ENCODE data around the gene SEMA3B.
"Not testable (repeated sequence)": the region's sequence is repeated elsewhere in the genome, so short reads cannot be mapped to it uniquely, and the experiment has no call there.

The SEMA3B gene

DNA sequence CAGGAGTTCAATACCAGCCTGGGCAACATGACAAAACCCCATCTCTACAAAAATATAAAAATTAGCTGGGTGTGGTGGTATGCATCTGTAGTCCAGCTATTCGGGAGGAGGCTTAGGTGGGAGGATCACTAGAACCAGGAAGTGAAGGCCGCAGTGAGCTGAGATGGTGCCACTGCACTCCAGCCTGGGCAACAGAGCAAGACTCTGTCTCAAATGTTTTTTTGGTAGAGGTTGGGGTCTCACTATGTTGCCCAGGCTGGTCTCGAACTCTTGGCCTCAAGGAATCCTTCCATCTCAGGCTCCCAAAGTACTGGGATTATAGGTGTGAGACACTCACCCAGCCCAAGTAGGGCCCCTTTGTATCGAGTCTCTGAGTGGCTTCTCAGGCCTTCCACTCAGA lies 25.1 kb downstream of the SEMA3B start:
- no peak for DNase-seq (ENCODE audit: low read depth)

DNA sequence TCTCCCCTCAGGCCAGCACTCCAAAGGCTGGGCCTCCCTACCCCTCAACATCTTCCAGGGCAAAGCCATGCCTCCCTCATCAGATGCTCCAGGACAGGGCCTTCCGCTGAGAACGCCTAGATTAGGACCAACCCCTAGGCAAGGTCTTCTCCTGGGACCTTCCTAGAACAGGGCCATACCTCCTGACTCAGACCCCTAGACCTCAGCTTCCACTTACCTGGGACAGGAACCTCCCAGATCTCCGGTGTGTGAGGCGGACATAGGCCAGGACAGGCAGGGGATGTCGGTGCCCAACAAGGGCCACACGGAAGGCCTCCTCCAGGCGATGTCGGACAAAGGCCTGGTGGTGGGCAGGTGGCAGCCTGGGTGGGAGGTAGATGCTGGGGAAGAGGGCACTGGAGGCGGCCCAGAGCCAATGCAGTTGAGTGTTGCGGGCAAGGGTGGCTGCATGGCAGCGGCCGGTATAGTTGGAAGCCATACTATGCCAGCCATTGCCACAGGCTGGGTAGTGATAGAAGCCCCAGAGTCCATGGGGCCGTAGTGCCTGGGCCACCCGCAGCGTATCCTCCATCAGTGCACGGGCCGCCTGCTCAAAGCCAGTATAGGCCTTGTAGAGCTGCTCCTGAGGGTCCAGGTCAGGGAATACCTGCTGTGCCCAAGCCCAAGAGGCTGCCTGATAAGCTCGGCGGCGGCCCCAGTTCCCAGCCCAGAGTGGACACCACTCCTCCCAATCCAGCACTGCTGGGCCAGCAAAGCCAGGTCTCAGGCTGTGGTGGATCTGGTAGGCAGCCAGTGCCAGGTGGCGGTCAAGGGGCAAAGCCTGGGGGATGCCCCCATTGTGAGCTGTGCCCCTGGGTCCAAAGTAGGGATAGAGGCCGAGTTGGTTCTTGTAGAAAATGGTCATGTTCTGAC lies 25.8 kb downstream of the SEMA3B start:
- no peak for DNase-seq (ENCODE audit: low read depth)

DNA sequence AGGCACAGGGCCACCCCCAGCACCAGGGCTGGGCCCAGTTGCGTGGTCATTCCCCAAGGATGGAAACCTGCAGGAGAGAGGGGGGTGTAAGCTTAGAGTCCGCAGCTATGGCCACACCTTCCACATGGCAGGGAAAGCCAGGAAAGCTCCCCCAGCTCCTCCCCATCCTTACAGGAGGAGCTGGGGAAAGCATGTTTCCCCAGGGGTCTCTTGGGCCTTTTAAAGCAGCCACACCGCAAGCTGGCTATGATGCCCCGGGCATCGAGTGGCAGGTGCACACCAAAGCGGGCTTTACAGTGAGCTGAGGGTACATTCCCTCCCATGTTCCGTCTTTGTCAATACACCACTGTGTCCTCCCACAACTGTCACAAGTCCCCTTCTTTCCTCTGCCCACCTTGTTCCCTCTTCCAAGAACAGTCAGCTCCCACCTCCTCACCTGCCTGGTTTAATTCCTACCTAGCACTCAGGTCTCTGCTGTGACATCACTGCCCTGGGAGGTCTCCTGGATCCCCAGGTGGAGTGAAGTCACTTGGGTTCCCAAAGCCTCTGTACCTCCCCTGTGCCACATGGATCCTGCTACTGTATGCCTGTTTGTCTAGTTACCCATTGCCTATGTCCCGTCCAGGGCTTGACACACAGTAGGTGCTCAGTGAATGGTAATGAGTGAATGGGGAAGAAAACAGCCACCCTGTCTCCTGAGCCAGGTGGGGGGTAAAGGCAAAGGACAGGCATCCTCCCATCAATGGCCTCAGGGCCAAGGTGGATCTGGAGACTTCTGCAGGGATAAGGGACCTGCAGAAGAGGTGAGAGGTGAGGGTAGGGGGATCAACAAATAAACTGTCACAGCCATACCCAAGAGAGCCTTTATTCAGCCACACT lies 26.8 kb downstream of the SEMA3B start:
- no peak for DNase-seq (ENCODE audit: low read depth)

DNA sequence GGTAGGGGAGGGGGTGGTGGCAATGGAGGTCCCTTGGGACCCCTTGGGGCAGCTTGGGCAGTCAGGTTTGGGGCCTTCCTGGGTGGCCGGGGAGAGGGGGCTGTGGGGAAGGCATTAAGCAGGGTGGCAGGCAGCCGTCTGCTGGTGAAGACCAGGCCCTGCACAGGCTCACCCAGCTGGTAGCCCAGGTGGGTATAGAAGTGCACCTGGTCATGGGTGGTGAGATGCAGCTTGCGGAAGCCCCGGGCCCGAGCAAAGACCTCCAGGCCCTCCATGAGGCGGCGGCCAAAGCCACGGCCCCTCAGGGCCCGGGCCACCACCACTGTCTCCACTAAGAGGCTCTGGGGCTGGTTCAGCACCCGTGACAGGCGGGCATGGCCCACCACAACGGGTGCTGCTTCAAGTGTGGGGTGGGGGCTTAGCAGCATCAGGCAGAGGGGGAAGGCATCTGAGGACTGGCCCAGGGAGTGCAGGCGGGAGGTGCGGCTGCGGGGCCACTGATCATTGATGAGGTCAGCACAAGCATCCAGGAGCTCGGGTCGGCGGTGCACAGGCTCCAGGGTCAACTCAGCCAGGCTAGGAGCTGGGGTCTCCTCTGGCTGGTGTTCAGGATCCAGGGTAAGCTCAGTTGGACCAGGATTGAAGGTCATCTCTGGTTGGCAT lies 27.9 kb downstream of the SEMA3B start:
- DNase-seq (ENCODE audit: low read depth) = no peak

DNA sequence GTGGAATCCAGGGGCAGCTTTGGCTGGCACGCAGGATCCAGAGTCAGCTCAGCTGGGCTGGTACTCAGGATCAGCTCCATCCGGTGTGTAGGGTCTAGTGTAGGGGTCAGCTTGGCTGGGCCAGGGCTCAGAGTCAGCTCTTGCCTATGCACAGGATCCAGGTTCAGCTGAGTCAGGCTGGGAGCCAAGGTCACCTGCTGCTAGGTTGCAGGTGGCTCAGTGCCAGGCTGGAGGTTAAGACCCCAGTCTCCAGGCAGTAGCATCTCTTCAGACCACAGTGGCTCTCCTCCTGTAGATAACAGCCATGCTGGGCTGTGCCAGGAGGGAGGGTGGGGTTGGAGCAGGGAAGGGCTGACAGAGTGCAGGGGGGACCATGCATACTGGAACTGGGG lies 28.4 kb downstream of the SEMA3B start:
- DNase-seq (ENCODE audit: low read depth) = no peak

DNA sequence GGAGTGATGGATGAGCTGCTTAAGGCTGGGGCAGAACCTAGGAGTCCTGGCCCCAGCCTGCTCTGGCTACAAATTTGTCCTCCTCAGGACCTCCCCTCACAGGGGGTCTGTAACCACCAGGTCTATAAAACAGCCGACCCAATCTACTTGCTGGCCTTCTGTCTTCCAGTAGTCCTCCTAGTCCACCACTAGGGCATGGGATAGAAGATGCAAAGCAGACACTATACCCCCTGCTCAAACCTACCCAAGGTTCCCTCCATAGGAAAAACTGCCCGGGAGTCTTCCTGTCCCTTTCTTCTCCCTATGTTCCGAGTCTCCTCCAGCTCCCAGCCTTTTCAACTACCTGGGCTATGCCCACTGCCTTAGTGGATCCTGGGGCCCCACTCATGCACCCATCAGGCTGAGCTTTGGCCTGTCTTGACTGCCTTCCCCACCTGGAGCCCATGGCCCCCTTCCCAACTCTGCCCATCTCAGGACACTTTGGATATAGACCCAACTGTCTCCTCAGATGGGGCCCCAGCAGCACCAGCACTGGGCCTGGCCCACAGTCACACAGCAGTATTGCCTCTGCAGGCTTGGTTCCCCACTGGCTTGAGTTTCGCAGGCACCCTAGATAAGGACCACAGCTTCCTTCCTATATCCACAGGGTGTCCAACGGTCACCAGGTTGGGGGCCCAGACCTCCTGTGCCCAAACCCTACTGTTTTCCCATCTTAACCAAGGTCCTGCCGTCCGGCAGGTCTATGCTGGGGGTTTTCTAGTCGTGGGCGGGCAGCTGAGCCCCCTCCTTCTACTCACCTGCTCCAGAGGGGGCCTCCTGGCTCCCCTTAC lies 29.2 kb downstream of the SEMA3B start:
- DNase-seq (ENCODE audit: low read depth) = no peak

DNA sequence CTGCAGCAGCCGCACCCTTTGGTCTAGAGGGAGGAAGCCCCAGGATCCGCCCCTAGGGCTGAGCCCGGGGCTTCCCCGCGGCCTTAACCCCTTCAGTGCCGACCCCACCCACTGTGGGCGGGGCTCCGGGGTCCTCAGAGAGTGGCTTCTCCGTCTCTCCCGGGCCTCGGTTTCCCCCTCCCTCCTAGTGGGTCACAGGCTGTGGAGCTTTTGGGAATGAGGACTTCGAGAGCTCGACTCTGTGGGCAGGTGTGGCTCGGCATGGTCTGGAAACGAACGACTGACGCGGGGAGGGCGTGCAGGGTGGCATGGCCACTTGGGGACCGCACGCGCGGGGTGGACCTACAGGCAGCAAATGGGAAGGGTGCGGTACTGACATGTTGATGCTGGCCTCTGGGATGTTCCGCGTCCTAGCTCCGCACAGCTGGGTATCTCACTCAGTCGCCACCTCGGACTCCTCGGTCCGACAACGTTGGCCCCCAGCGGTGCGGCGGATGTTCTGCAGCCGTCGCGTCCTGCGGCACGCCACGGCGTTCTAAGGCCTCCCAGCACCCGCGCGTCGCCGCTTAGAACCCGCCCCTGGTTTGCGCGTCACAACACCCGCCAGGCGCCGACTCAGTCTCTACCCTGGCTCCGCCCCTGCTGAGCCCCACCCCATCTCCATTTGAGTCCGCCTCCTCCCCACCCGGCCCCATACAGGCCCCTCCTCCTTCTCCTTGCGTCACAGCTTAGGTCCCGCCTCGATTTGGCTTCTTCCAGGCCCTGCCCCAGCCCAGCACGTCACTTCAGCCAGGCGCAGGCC lies 30.1 kb downstream of the SEMA3B start, which contains the start of the genes HYAL3 and NAA80:
Gene HYAL3, minus strand, starts transcription at position 570 of the 802 bp plus-strand sequence. CDS start 3,803 bp downstream, outside the sequence.
Gene NAA80, minus strand, starts transcription at position 570 of the 802 bp plus-strand sequence. CDS start 1,942 bp downstream, outside the sequence.
- DNase-seq (ENCODE audit: low read depth) = peak; percentile 98

DNA sequence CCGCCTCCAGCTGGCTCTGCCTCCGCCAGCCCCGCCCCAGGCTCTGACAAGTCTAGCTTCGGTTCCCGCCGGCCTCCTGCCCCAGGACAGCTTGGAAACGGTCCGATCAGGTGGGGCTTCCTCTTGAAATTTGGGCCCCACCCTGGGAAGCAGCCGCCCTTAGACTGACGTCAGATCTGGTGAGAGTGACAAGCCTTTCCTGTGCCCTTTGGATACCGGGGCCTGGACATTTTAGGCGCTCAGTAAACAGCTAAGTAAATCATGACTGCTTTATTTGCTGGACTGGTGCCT lies 30.6 kb downstream of the SEMA3B start:
- no peak for DNase-seq (ENCODE audit: low read depth)

DNA sequence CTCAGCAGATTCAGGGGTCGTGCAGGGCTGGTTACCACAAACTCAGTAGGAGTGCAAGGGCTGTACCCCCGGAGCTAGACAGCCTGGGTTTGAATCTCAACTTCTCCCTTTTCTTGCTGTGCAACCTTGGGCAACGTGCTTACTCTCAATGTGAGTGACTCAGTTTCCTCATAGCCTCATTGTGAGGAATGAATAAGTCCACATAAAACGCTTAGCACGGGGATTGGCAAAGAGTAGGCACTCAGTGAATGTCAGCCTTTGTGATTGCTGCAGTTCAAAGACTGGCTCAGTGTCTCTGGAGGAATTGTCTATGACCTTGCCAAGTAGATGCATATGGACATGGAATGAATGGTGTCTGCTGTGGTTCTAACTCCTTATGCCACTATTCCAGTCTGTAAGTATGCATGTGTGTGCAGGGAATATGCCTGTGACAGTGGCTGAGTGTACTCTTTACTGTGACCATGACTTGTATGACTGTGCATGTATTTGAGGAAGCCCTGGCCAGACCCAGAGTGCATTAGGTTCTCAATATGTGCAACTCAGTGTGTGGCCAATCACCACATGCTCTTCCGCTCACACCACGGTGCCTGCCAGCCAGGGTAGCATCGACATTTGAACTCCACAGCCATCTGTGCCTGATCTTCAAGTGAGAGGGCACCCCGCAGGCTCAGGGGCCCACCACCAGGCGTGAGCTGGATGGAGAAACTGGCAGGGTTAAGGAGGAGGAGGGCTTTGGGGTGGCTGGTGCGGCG lies 31.2 kb downstream of the SEMA3B start:
- DNase-seq (ENCODE audit: low read depth) = no peak

DNA sequence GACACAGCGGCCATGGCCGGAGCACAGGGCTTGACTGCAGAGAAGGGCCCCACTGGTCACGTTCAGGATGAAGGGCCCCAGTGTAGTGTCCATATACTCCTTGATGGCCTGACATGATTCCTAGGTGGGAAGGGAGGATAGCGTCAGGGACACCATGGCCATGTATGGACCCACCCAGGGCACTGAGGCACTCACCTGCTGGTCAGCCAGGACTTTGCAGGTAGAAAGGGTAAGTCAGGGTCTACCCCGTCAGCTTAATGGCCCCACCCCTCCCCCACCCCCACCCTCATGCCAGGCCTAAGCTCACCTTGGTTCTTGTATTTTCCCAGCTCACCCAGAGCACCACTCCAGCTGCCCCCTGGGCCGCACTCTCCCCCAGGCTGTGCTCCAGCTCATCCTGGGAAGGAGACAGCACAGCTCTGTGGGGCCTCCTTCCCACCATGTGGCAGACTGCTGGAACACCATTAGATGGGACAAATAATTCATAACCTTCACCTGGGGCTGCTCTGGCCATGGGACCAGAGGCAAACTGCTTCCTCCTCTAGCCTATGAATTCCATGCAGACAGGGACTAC lies 31.8 kb downstream of the SEMA3B start:
- DNase-seq (ENCODE audit: low read depth) = no peak

DNA sequence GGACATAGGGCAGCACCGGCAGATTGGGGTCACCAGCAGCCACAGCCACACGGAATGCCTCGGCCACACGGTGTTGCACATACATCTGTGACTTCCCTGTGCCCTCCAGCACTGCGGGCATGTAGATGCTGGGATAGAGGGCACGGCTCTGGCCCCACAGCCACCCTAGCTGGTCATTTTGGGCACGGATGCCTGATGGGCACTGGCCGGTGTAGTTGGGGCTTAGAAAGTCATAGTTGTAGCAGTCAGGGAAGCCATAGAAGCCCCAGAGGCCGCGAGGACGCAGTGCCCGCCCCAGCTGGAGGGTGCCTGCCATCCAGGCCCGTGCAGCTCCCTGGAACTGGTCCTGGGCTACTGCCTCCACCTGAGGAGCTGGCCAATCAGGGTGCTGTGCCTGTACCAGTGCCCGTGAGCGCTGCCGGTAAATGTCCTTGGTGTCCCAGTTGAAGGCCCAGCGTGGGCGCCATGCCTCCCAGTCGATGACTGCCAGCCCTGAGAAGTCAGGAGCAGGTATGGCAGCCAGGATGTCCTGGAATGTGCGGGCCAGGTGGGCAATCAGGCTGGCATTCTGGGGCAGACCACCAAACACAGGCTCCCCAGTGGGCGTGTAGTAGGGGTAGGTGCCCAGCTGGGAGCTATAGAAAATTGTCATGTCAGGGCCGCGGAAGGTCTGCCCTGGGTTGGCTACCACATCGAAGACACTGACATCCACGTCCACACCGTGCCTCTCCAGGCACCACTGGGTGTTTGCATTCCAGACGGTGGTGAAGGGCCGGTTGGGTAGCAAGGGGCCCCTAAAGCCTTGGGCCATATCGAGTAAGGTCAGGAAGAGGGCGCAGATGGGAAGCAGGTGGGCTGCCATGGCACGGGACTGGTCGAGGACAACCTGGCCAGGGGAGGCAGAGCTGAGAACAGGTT lies 33.4 kb downstream of the SEMA3B start:
- DNase-seq (ENCODE audit: low read depth) = no peak

DNA sequence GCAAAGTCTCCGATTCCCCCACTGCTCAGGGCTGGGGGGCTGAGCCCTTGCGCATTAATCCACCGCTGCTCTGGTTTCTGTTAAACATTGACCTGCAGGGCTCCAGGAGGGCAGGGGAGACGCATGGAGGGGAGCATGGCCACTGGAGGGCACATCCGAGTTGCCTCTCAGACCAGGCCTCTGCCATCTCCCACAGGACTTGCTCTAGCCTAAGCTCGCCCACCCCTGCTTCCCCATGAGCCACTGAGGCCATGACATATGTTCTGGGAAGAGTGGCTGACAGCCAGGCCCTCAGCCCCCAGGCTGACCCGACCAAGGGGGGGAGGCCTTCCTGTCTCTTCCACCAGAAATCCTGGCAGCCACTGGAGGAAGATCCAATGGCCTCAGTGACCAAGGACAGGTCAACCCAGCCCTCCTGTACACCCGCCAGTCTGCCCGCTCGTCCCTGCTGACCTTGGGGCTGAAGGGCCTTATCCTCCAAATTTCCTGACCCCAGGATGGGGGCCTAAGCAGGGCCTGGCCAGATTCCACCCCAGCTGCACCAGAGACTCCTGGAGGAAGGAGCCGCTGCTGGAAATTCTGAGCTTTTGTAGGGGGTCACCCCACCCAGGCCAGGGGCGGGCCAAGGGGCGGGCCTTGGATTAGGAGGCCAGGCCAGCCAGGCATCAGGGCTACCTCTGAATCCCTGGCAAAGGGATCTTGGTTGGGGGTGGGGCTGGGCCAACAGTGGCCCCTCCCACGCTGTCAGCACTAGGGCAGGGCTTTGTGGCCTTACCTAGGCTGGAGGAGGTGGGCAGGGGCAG lies 34.3 kb downstream of the SEMA3B start, which contains the start of gene HYAL1:
Gene HYAL1, minus strand, starts transcription at position 562 of the 803 bp plus-strand sequence. CDS start 618 bp downstream, outside the sequence.
- DNase-seq (ENCODE audit: low read depth) = no peak

DNA sequence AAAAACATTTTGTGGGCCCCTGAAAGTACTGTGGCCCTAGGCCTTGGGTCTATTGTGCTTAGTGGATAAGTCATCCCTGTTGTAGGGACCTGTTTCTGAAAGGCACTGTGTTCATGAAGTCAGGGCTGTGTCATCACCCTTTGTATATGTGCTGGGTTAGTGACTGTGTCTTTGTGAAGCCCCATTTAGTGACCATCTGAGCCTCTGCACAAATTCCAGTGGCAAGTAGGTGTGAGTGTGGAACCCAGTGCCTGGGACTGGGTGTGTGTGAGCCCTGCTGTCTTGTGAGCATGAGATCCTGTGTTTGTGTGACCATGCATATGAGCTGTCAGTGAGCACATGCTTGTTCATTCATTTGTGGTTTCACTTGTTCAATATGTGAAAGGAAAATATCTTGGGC lies 35.7 kb downstream of the SEMA3B start:
- DNase-seq (ENCODE audit: low read depth) = no peak

DNA sequence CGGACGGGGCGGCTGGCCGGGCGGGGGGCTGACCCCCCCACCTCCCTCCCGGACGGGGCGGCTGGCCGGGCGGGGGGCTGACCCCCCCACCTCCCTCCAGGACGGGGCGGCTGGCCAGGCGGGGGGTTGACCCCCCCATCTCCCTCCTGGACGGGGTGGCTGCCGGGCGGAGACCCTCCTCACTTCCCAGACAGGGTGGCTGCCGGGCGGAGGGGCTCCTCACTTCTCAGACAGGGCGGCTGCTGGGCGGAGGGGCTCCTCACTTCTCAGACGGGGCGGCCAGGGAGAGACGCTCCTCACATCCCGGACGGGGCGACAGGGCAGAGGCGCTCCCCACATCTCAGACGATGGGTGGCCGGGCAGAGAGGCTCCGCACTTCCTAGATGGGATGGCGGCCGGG lies 43.1 kb downstream of the SEMA3B start:
- DNase-seq (ENCODE audit: low read depth) = not testable (repeated sequence)

DNA sequence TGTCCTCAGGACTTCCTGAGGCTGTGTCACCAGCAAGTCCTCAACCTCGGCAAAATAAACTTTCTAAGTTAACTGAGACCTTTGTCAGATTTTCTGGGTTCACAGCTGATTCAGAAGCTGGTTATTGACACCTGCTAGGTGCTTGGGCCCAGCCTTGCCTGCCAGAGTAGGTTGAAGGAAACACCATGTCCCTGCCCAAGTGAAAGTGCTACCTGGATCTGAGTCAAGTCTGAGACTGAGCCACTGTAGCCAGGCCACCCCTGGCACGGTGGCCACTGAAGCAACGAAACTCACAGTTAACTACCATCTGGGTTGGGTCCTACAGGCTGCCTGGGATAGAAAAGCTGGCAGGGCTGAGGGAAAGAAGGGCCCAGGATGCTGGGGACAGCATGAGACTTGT lies 45.4 kb downstream of the SEMA3B start:
- DNase-seq (ENCODE audit: low read depth) = no peak

DNA sequence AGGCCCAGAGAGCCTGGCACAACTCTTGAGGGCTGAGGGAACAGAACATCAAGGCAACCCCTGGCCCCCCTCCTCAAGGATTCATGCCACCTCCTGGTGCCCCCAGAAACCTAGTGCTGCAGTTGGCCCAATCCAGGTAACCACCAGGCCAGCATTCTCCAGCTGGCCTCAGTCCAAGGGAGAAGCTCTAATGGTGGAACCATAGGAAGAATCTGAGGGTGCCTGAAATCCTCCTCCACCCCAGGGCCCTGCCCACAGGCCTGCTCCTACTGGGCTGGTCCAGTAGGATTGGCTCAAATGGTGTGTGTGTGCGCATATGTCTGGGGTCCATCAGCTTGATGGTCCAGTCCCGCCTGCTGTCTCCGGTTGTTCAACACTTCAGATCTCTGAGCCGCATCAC lies 45.9 kb downstream of the SEMA3B start:
- no peak for DNase-seq (ENCODE audit: low read depth)

DNA sequence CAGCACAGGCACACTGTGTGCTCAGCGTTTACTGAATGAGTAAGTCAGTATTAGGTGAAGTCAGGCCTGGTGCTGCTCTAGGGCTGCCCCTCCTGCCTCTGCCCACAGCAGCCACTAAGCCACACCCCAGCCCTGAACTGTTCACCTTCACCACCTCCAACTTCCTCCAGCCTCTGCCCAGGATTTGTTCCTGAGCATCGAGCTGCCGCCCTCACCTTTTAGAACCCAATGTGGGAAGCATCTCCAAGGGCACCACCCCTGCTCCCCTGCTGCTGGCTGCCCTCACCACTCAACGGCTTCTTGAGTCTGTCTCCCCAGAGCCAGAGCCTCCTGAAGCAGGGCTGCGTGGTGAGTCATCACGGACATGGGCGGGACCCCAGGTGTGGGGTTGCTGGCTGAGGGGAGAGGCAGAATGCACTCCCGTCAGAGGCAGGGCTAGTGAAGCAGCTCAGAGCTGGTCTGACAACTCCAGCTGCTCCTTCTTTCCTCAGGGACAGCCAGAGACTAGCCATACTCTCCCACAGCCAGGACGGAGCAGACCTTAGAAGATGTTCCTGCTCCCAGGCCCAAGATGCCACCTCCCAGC lies 47.8 kb downstream of the SEMA3B start:
- no peak for DNase-seq (ENCODE audit: low read depth)
